Vagina (tissue), 2 donors: ENCODE data around the gene PTRH1.

Experiments
- POLR2A ChIP-seq, 2 donors: fragments of 450-650 bp; IDR thresholded peaks; one replicate each; pipeline ENCODE4 v1.6.1; 2017; ENCODE audit warnings: antibody characterized with exemption in 2 of 2, mild to moderate bottlenecking in 2 of 2, moderate library complexity in 2 of 2
- TF ChIP-seq, protein P1 (sequence below), 3 experiments: fragments of 450-650 bp in 2 of 3; fragments of 200-600 bp in 1 of 3; sonication (generic) in 1 of 3; IDR thresholded peaks; one replicate each; pipeline ENCODE4 v1.5.1; 2017 to 2019; ENCODE audit warnings: antibody characterized with exemption in 3 of 3, mild to moderate bottlenecking in 2 of 3, moderate library complexity in 2 of 3

DNA sequence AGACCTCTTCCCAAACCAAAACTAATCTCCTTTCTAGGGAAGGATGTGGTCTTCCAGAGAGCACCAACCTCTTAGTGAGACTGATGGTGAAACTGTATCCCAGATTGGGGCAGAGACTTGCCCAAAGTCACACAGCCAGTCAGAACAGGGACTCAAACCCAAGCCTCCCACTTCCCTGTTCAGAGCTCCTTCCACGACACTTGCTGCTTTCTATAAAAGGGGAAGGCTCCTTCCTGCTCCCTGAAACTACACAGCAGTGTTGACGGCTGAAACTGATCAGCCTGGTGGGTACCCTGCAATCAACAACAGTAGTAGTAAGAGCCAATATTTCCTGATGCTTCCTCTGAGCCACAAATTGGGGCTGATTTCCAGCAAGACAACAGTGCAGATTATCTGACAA, 18.2 kb upstream of the PTRH1 start:
- no peak for TF ChIP-seq POLR2A (IDR thresholded peaks at IDR 0.05)
- TF ChIP-seq, protein P1, sequence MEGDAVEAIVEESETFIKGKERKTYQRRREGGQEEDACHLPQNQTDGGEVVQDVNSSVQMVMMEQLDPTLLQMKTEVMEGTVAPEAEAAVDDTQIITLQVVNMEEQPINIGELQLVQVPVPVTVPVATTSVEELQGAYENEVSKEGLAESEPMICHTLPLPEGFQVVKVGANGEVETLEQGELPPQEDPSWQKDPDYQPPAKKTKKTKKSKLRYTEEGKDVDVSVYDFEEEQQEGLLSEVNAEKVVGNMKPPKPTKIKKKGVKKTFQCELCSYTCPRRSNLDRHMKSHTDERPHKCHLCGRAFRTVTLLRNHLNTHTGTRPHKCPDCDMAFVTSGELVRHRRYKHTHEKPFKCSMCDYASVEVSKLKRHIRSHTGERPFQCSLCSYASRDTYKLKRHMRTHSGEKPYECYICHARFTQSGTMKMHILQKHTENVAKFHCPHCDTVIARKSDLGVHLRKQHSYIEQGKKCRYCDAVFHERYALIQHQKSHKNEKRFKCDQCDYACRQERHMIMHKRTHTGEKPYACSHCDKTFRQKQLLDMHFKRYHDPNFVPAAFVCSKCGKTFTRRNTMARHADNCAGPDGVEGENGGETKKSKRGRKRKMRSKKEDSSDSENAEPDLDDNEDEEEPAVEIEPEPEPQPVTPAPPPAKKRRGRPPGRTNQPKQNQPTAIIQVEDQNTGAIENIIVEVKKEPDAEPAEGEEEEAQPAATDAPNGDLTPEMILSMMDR (IDR thresholded peaks at IDR 0.05), result no peak
